Measurements from ENCODE around the gene DCAF12L1.

DCAF12L1 gene

GRCh38 chrX:126551306-126551705, 1.3 kb downstream of the DCAF12L1 start:
- Histone ChIP-seq H3K27me3 (replicated peaks; ENCODE audit: control insufficient read depth, insufficient read depth, low read length) (no peaks in the 10 kb centered on the region), H3K36me3 (ENCODE audit: control insufficient read depth, insufficient read depth, low read length) (no peaks in the 10 kb centered on the region), H3K4me3 (replicated peaks; ENCODE audit: low read depth, low read length) (no peak overlapping the region)
- TF ChIP-seq, protein P1, sequence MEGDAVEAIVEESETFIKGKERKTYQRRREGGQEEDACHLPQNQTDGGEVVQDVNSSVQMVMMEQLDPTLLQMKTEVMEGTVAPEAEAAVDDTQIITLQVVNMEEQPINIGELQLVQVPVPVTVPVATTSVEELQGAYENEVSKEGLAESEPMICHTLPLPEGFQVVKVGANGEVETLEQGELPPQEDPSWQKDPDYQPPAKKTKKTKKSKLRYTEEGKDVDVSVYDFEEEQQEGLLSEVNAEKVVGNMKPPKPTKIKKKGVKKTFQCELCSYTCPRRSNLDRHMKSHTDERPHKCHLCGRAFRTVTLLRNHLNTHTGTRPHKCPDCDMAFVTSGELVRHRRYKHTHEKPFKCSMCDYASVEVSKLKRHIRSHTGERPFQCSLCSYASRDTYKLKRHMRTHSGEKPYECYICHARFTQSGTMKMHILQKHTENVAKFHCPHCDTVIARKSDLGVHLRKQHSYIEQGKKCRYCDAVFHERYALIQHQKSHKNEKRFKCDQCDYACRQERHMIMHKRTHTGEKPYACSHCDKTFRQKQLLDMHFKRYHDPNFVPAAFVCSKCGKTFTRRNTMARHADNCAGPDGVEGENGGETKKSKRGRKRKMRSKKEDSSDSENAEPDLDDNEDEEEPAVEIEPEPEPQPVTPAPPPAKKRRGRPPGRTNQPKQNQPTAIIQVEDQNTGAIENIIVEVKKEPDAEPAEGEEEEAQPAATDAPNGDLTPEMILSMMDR (IDR thresholded peaks at IDR 0.05; ENCODE audit: insufficient read depth, low read length, poor library complexity, severe bottlenecking), result no peak
- DNase-seq (ENCODE audit: extremely low read depth, insufficient read length), result no peak

DNA sequence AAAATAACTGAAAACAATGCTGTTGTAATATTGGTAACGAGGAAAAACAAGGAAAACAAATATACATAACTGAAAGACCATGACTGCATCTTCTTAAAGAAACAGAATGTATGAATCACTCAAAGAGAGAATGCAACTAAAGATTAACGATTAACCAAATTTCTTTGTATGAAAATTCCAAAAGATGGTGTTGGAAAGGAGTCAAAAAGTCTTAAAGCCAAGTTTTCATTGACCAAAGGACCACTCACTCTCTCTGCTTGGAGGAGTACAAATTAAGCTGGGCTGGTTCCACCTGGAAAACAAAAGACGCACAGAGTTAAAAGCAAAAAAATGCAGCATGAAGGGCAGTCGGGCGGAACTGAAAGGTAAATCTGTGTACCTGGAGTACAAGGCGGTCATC, 1.8 kb downstream of the DCAF12L1 start:
- Histone ChIP-seq H3K27me3 (replicated peaks; ENCODE audit: control insufficient read depth, insufficient read depth, low read length) (no peaks in the 10 kb centered on the region), H3K36me3 (ENCODE audit: control insufficient read depth, insufficient read depth, low read length) (no peaks in the 10 kb centered on the region), H3K4me3 (replicated peaks; ENCODE audit: low read depth, low read length) (no peak overlapping the region)
- TF ChIP-seq, protein P1 (IDR thresholded peaks at IDR 0.05; ENCODE audit: insufficient read depth, low read length, poor library complexity, severe bottlenecking), result no peak
- no peak for DNase-seq (ENCODE audit: extremely low read depth, insufficient read length)

DNA sequence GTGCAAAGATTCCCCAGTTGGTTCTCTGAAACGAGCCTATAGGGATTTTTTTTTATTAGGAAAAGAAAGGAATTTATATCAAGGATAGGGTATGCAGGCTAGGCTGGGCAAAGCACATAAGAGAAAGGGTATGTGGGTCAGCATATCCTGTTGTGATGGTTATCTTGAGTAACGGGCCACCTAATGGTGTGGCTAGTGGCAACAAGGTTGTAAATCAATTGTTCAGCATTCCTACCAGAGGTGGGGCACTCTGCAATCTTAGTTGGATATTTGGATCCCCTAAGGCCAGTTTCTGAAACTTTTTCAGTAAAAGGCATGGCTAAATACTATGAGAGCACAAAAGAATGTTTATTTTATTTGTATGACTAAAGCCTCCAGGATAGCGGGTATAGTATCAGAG, 42.7 kb downstream of the DCAF12L1 start:
- no peak overlapping the region for H3K4me3 ChIP-seq (replicated peaks; ENCODE audit: low read depth, low read length)
- DNase-seq (ENCODE audit: extremely low read depth, insufficient read length), result no peak
- TF ChIP-seq, protein P1 (IDR thresholded peaks at IDR 0.05; ENCODE audit: insufficient read depth, low read length, poor library complexity, severe bottlenecking), result no peak
- no peaks in the 10 kb centered on the region for H3K27me3 ChIP-seq (replicated peaks; ENCODE audit: control insufficient read depth, insufficient read depth, low read length)
- H3K36me3 ChIP-seq (ENCODE audit: control insufficient read depth, insufficient read depth, low read length), result no peaks in the 10 kb centered on the region

Measured in GM06990 (cell line).